NCI-H774 (cell line): Measurements from ENCODE around the gene THG1L.
"Not testable (repeated sequence)": the region's sequence is repeated elsewhere in the genome, so short reads cannot be mapped to it uniquely, and the experiment has no call there.

Experiments used
- DNase-seq: peaks from one replicate; lab custom pipeline; 2025; lab: John Stamatoyannopoulos, UW

Gene THG1L

DNA sequence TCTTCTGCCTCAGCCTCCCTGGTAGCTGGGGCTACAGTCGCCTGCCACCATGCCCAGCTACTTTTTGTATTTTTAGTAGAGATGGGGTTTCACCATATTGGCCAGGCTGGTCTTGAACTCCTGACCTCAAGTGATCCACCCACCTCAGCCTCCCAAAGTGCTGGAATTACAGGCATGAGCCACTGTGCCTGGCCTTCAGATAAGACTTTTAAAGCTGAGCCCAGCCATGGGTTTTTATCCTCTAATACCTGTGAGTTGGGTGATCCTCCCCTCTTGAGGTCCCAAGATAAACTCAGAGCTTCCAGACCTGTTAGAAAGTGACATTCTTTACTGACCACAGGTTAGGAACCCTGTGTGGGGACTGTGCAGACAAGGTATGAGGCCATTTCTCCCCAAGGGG is 3.4 kb upstream of the THG1L start:
- DNase-seq = not testable (repeated sequence)

DNA sequence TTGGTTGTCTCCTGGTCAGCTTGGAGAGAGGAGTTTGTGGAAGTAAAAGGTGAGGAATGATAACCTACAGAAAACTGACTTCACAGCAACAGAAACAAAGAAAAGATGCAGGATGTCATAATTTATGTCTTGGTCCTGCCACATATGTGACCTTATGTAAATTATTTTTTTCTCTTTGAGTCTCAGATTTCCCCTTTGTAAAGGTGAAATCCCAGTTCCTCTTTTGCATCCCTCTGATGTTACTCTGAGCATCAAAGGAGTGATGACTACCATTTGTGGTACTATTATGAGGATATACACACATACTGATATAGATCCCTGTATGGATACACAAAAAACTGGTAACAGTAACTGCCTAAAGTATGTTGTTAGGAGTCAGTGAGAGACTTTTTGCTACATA is 1.4 kb upstream of the THG1L start:
- no peak for DNase-seq

DNA sequence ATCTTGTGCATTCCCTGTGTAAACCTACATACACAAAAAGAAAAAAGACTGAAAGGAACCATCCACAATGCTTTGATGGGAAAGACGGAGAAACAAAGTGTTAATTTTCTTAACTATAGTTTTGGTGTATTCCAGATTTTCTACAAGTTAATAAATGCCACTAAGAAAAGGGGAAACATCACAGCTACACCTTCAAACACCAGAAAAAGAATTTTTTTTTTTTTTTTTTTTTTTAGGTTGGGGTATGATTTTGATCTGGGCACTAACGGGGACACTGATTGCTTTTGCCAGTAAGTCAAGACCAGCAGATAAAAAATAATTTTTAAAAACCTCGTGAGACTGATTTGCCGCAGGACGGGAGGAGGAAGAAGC is 334 bp upstream of the THG1L start:
- no peak for DNase-seq

DNA sequence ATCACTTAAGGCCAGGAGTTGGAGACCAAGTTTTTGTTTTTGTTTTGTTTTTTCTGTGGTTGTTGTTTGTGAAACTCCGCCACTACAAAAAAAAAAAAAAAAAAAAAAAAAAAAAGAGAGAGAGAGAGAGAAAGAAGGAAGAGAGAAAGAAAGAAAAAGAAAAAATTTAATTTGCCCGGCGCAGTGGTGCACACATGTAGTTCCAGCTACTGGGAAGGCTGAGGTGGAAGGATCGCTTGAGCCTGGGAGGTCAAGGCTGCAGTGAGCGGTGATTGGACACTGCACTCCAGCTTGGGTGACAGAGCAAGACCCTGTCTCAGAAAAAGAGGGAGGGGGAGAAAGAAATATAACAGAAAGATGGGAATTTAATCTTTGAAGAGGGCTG is 902 bp downstream of the THG1L start:
- no peak for DNase-seq

DNA sequence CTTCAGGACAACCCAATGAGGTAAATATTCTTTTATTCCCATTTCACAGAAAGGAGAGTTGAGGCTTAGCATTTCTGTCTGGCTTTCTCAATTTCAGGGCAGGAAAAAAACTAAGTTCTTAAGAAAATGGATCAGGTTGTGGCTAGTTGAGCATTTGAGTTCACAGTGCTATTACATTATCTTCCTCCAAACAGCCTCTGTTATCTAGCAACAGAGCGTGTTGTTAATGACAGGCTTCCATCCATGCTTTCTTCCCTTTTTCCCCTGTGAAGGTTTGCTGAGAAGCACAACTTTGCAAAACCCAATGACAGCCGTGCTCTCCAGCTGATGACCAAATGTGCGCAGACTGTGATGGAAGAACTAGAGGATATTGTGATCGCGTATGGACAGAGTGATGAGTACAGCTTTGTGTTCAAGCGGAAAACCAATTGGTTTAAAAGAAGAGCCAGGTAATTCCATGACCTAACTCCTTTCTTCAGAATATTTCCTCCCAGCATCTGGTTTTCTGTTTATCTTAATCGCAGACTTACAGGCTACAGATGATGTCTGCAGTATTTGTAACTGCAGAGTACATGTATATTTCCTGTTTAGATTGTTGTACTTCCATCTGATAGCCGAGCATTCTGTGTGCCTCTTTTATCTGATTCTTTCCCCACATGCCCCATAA is 1.5 kb downstream of the THG1L start:
- DNase-seq = no peak

DNA sequence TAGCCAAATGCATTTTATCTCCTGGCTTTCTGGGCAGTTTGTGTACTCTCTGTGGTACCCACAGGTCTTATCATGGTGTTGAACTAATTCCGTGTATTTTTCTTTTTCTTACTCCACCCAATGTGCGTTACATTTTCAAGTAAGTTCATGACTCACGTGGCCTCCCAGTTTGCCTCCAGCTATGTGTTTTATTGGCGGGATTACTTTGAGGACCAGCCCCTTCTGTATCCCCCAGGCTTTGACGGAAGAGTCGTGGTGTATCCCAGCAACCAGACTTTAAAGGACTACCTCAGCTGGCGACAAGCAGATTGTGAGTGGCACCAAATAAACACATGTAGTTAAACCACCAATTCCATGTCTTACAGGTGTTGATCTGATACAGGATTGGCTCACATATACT is 3.2 kb downstream of the THG1L start:
- no peak for DNase-seq

DNA sequence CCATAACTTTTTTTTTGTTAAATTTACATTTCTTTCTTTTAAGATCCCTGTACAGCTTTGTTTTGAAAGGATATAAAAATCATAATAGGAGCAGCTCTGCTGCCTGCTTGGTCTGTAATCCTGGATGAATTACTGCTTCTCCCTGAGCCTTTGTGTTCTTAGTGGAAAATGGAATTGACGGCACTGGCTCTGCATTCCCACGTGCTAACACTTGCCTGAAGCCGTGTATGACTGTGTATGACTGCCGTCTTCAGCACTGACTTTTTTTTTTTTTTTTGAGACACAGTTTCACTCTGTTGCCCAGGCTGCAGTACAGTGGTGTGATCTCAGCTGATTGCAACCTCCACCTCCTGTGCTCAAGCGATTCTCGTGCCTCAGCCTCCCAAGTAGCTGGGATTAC is 4.8 kb downstream of the THG1L start:
- DNase-seq = no peak

DNA sequence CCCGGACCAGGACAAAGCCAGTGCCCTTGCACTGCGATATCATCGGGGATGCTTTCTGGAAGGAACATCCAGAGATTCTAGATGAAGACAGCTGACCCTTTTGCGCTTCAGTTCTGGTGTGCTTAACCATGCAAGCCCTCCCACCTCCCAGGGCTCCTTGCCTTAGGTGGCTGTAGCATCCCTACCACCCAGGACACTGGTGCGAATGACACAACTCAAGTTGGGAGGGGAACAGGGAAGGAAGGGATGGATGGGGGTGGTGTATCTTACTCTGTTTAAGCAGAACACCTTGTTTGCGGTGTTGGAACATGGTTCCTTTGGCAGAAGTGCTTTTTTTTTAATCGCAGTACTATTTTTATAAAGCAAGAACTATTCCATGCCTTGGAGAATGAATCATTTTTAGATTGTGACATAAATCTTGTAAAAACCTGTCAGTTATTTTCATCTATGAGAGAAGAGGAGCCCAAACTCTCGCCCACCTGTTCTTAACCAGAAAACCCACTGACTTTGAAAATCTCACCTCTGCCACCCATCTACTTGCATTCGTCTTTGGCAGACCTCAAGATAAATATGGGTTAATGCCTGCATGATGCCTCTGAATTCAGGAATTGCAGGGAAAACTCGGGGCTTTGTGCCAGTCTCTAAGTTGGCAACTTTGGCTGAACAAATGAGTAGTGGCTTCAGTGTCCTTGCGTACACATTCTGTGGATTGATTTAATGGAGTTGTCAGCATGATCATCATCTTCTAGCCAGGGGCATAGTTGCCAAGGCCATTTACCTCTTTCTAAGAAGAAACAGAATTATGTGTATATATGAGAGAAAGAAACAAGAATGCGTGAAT is 8.4 kb downstream of the THG1L start:
- no peak for DNase-seq

DNA sequence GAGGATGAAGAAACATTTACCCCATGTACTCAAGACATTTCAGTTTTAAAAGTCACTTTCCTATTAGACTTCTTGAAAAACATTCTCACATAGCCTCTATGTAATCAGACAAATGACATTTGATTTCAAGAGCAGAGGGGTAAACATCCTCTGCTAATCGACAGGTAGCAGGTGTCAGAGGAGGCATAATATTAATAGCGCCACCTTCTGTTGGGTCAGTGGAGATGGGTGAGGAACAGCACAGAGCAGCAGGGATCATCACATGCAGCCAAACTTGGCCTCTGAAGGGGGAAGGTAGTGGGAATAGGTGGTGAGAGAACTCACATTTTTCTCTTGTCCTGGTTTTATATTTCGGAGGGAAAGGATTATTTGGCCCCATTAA is 9.0 kb downstream of the THG1L start:
- no peak for DNase-seq

DNA sequence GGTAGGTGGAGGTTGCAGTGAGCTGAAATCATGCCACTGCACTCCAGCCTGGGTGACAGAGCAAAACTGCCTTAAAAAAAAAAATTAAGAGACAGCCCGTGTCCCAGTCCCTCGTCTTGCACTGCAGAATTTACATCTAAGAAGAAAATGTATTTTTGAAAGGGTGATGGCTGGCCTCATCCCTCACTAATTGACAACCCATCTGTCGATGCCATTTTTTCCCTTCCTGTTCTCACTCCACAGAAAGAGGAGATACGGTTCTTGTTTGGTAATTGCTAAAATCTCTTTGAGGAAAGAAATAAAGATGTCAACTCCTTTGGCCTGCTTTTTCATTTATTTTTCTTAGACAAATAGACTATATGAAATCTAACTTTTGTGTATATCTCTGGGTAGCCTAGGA is 9.9 kb downstream of the THG1L start:
- DNase-seq = no peak

DNA sequence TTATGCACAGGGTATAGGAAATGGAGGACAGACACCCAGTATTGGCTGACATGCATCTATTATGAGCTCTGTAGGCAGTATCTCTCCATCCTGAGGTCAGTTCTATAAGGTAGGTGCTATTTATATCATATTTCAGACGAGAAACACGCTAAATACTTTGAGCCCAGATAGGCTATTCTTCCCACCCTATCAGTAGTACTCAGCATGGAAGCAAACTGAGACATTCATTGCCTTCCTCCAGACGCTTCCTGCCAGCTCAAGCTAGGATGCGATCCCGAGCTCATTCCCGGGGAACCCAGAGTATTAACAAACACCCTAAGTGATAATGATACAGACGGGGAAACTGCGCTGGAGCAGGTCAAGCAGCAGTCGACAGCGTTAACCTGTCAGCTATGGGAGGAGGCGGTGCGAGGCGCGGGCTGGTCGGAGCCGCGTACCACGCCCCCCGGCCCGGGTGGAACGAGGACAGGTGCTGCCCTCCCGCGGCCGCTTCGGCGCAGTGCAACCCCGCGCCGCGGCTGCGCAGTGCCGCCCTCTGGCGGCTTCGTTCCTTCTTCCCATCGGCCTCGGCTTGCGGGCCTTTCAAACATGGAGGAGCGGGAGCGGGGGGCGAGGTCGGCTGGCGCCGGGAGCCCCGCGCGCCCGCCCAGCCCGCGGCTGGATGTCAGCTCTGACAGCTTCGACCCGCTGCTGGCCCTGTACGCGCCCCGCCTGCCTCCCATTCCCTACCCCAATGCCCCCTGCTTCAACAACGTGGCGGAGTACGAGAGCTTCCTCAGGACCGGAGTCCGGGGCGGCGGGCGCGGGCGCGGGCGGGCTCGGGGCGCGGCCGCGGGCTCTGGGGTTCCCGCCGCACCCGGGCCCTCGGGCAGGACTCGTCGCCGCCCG is 12.2 kb downstream of the THG1L start, which contains the start of gene LSM11:
Gene LSM11, plus strand, starts transcription at position 550 of the 888 bp plus-strand sequence. Its CDS starts 39 bp downstream, at position 589.
- DNase-seq = peak; percentile 81

DNA sequence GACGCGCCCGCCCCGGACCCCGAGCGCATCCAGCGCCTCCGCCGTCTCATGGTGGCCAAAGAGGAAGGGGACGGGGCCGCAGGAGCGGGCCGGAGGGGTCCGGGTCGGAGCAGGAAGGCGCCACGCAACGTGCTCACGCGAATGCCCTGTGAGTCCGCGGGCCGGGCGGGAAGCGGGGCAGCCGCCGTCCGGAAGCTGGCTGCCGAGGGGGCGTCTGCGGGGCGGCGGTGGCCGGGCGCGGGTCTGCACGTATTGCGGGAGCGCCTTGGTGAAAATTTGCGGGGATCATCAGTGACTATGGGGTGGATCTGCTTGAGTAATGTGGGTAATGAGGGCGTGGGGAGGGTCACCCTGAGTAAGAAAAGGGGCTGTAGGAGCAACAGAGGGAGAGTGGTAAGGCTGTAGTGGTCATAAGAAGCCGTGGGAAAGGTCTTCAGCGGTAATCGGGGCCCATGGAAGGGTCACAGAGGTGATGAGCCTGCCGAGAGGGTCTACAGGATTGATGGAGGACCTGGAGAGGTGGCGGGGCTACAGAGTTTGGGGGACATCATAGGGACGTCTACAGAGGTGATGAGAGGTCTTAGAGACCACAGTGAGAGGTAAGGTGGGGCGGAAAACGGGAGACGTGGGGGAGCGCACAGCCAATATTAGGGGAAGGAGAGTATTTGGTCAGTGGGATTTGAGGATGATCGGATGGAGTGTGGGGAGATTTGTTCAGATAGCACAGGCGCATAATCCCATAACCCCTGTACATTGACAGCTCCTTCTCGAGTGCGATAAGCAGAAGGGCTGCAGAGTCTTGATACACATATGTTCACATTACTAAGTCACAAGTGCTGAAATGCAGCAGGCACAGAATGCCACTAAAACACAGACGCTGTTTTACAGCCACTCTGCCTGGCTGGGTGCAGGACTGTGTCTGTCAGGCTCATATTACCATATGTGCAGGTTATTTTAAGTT is 13.1 kb downstream of the THG1L start:
- no peak for DNase-seq

DNA sequence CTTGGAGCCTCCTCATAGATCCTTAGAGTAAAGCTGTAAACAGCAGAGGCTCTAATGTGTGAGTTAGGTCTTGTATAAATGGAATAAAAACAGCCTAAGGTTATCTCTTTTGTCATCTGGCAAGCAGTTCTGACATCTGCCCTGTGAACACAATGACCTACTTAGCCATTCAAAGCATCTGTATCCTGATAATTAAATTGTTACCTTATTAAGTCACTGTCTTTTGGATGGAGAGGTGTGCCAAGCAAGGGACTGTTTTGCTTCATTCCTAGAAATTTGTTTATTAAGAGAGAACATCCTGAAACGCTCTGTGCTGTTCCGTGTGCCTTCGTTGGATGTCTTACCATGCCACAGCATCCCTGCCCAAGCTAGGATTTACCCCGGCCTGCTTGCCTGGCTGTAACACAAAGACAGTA is 13.8 kb downstream of the THG1L start:
- DNase-seq = no peak

DNA sequence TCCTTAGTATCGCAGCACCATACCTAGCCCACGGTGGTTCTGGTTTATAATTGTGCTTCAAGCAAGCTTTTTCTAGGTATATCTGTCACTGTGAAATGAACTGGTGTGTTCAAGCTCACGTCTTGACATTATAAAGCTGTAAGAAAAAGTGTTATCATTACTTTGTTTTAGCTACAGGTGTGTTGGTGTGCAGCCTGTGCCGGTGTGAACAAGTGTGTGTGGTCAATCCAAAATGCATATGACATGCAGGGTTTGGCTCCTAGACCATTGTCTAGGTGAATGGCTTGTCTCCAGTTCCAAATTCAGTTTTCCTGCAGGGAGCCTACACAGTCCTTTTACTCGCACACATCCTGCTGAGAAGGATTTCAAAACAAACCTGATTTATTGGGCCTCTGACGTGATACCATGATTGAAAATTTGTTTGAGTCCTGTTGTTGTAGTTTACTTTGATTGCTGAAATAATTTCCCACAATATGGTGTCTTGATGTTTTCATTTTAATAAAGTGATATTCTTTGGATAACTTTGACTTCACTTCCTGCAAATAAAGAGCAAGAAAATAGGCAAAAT is 16.0 kb downstream of the THG1L start:
- no peak for DNase-seq

DNA sequence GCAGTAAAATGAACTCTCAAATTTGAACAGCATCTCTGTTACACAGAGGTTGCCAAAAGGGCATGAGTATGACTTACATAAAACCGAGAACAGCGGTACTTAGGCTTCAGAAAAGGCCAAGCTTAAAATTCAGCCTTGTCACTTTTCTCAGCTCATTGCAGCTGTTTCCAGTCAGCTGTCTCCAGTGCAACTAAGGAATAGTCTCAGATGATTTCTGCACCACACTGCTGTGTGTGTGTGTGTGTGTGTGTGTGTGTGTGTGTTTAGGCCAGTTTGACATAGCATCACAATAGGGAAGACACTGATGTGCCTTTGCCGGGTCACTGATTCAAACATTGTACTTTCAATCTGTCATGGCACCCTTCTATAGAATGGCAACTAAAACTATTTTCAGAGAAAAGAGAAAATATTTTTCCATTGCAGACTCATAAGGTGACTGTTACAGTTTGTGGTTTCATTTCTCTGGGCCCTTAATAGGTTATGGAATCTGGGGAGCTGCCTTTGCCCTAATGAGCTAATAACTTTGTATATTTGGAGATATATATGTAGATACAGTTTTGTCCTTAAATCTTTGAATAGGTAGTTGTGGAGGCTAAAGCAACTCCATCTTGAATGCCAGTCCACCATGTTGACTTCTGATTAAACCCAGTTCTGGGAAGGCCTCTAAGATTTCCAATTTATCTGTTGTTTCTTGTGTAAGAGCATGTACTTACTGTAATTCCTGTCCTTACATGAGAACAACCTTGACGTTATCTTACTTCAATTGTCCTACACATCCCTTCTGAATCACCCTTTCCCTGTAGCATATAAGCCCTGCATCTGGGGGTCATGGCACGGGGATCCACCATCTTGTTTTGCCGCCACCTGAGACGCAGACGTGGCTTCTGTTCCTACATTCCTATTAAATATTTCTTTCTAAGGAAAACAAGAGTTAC is 16.8 kb downstream of the THG1L start:
- no peak for DNase-seq

DNA sequence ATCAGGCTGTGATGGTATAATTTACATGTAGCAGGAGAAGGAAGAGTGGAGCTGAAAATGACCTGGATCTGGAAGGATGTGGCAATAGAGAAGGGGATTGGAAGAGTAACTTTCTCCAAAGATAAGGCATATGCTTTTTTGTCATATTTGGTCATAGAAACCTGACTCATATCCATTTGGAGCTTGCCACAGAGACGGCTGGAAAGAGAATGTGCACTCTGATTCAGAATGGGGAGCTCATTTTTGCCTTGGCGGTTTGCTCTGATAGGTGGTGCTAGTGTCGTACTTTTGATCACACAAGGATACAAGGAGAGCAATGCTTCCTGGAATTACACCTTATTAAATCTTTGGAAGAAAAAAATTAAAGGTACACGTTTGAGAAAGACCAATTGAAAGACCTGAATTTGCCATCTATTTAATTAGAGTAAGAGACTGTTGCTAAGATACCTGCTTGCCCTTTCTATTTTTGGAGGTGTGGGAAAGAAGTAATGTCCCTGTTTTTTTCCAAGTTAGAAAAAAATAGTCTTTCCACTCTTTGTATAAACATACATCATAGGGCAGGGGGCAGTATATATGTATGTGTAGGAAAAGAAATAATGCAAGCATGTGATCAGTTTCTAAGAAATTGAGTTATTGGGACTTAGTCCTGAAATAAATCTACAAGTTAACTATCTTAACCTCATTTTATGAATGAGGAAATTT is 17.7 kb downstream of the THG1L start:
- no peak for DNase-seq

DNA sequence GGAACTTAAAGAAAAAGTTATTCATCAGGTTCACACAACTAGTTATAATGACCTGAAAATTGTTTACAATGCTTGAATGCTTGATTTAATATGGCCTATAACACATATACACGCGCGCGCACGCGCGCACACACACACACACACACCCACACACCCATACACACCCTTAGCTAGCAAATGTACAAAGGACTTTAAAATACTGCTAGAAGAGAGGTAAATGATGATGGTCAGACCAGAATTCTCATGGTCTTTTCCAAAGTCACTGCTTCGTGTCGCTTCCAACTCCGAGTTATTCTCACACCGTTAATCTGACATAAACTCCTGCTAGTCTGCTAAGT is 18.2 kb downstream of the THG1L start:
- no peak for DNase-seq

DNA sequence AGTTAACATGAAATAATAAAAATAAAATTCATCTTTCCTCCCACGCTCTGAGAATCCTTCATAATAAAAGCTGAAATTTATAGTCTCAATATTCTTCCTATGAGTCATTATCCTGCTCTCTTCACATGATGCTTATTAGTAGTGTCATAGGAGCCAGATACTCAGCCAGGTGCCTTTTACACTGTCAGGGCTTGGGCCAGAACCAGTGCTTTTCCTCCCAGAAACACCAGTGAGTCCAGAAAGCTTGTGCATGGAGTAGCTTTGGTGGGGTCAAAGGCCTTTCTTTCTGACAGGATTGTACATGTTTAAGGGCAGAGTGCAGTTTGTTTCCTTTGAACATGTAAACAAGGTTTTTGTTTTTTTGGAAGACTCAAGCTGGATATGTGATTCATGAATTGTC is 19.1 kb downstream of the THG1L start:
- DNase-seq = no peak

DNA sequence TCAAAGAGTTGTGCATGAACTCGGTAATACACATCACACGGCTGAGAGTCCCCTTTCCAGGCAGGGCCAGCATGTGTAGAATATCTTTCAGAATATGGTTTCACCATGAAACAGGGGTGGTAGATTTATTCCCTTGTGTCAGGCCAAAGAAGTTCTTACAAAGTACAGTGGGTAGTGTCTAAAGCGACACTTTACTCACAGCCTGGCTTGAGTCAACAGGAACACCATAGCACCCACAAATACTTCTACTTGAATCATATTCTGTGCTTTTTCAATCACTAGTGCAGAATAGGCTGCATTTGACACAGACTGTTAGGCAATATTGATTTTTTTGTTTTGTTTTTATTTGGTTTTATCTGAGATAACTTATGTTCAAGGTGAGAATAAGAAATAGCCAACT is 24.9 kb downstream of the THG1L start:
- no peak for DNase-seq

DNA sequence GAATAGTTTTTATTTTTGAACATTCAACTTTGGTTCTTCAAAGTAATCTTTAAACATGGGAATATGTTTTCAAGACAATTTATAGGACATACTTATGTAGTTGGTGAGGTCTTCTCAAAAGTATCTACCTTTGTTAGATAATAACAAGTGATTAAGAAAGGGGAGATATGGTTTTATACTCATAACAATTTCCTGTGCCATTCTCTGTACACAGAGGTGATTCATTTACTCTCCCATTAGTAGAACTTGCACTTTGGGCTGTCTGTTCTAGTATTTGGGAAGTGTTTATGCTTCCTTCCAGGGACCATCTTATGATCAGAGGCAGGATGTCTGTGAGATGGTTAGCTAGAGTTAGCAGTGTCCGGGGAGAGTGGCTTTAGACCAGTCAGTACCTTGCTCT is 27.5 kb downstream of the THG1L start:
- no peak for DNase-seq
